ENCODE measurements around the gene SLC2A5.

DNA sequence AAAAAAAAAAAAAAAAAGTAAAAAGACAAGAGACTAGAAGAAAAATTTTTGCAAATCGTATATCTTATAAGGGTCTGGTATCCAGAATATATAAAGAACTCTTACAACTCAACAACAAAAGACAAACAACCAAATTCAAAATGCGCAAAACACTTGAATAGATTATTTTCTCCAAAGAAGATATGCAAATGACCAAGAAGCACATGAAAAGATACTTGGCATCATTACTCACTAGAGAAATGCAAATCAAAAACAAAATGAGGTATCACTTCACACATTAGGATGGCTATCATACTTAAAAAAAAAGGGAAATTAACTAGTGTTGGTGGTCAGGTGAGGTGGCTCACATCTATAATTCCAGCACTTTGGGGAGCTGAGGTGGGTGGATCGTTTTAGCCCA is 12.0 kb upstream of the SLC2A5 start:
- TF ChIP-seq, protein P1, sequence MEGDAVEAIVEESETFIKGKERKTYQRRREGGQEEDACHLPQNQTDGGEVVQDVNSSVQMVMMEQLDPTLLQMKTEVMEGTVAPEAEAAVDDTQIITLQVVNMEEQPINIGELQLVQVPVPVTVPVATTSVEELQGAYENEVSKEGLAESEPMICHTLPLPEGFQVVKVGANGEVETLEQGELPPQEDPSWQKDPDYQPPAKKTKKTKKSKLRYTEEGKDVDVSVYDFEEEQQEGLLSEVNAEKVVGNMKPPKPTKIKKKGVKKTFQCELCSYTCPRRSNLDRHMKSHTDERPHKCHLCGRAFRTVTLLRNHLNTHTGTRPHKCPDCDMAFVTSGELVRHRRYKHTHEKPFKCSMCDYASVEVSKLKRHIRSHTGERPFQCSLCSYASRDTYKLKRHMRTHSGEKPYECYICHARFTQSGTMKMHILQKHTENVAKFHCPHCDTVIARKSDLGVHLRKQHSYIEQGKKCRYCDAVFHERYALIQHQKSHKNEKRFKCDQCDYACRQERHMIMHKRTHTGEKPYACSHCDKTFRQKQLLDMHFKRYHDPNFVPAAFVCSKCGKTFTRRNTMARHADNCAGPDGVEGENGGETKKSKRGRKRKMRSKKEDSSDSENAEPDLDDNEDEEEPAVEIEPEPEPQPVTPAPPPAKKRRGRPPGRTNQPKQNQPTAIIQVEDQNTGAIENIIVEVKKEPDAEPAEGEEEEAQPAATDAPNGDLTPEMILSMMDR (IDR thresholded peaks at IDR 0.05) = no peak
- no peak for TF ChIP-seq POLR2A (IDR thresholded peaks at IDR 0.05)
- no peak for TF ChIP-seq EP300 (IDR thresholded peaks at IDR 0.05)
